NCI-H748 treated with DMSO at 0.1 percent for 48 hours (cell line): ENCODE results near the gene TBCD.
A peak's percentile ranks its signal among the peaks of the same experiment; 100 is the strongest.
"Not testable (repeated sequence)": the region's sequence is repeated elsewhere in the genome, so short reads cannot be mapped to it uniquely, and the experiment has no call there.

Experiments used
- DNase-seq: peaks from one replicate; lab custom pipeline; 2025; lab: John Stamatoyannopoulos, UW

The TBCD gene

GRCh38 chr17:82767041-82767754 lies 15.3 kb downstream of the TBCD start:
- DNase-seq = peak; percentile 25

DNA sequence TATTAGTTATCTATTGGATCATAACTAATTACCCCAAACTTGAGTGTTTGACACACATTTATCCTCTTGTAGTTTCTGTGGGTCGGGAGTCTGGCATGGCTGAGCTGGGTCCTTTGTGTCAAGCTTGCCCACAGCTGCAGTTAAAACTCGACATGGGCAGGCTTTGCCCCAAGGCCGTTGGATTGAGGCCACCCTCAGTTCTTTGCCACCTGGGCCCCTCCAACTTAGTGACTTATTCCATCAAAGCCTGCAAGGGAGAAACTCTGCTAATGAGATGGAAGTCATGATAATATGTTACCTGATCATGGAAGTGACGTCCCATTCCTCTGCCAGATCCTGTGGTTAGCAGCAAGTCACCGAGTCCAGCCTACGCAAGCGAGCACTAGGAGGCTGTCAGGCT lies 17.2 kb downstream of the TBCD start:
- DNase-seq = no peak

DNA sequence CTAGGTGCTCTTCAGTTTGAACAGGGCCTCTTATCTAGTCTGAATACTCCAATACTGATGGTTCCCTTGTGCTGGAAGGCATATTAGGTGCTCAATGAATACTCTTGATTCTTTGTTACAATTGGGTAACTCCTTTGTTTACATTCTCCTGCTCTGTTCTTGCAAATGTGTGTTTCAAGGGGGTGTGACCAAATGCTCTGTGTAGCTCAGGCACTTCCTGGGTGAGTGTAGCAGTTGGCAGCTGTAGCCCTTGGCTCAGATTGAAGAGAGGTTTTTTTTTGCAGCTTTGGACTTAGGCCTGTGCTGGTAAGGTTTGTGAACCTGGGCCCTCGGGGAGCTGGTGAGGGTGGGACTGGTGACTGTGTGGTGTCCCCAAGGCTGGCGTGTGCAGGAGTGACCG lies 20.2 kb downstream of the TBCD start:
- no peak for DNase-seq

- DNase-seq = not testable (repeated sequence)
Observed at GRCh38 chr17:82774456-82774855, 22.6 kb downstream of the TBCD start.

- DNase-seq = peak; percentile 43
Observed at GRCh38 chr17:82775001-82775823, 23.3 kb downstream of the TBCD start.

DNA sequence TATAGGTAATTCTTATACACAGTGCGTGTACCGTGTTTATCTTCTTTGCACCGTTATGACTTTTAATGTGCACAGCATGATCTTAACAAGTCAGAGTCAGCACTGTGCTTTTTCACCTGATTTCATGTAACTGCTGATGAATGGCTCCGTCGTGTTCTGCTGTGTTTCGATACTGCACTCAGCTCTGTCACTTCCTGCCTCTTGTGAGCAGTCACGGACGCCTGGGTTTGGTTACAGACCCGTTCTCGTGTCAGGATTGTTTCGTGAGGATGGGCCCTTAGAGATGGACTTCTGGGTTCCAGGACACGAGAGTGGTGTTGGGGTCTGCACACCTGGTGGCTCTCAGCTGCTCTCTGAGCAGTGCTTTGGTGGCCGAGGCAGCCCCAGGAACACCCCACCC lies 24.6 kb downstream of the TBCD start:
- no peak for DNase-seq

DNA sequence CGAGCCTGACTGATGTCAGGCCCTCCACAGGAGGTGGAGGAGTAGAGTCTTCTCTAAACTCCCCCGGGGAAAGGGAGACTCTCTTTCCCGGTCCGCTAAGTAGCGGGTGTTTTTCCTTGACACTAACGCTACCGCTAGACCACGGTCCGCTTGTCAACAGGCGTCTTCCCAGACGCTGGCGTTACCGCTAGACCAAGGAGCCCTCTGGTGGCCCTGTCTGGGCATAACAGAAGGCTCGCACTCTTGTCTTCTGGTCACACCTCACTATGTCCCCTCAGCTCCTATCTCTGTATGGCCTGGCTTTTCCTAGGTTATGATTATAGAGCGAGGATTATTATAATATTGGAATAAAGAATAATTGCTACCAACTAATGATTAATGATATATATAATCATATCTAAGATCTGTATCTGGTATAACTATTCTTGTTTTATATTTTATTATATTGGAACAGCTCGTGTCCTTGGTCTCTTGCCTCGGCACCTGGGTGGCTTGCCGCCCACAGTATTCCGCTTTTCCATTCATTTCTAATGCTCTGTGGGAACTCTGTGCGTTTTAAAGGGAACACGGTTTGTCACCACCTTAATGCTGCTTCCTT lies 26.0 kb downstream of the TBCD start:
- DNase-seq = not testable (repeated sequence)

GRCh38 chr17:82779541-82779940 lies 27.7 kb downstream of the TBCD start:
- DNase-seq = no peak

- DNase-seq = no peak
Observed at GRCh38 chr17:82780195-82780594, 28.3 kb downstream of the TBCD start.

GRCh38 chr17:82780971-82781893 lies 29.4 kb downstream of the TBCD start:
- DNase-seq = no peak

DNA sequence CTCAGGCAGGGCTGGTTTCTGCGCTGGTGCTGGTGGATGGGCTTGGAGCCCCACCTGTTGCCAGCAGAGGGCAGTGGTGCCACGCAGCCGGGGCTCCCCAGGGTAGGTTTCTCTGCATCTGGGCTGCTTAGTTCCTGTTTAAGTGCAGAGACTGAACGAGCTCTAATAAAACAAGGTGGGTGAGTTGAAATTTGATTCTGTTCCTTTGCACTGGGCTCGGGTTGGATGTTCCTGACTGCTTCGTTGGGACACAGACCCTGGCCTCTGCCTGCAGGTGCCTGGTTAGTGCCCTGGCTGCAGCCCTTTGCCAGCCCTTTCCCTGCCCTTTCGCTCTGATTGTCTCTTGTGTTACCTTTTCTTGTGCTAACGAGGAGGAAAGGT lies 30.0 kb downstream of the TBCD start:
- DNase-seq = peak; percentile 22

- no peak for DNase-seq
Observed at GRCh38 chr17:82782657-82783207, 30.9 kb downstream of the TBCD start.

DNA sequence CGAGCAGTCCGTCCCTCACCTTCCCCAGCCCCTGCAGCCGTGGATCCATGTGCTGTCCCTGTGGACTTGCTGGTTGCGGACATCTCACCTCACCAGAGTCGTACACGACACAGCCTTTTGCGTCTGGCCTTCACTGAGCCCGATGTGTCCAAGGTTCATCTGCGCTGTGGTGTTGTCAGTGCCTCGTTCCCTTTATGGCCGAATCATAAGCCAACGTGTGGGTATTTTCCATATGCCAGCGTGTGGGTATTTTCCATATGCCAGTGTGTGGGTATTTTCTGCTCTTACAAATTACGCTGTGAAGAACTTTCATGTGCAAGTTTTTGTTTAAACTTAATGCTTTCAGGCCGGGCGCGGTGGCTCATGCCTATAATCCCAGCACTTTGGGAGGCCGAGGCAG lies 31.6 kb downstream of the TBCD start:
- DNase-seq = no peak

- DNase-seq = not testable (repeated sequence)
Observed at GRCh38 chr17:82785581-82785980, 33.7 kb downstream of the TBCD start.

GRCh38 chr17:82786427-82786826 lies 34.6 kb downstream of the TBCD start:
- no peak for DNase-seq

DNA sequence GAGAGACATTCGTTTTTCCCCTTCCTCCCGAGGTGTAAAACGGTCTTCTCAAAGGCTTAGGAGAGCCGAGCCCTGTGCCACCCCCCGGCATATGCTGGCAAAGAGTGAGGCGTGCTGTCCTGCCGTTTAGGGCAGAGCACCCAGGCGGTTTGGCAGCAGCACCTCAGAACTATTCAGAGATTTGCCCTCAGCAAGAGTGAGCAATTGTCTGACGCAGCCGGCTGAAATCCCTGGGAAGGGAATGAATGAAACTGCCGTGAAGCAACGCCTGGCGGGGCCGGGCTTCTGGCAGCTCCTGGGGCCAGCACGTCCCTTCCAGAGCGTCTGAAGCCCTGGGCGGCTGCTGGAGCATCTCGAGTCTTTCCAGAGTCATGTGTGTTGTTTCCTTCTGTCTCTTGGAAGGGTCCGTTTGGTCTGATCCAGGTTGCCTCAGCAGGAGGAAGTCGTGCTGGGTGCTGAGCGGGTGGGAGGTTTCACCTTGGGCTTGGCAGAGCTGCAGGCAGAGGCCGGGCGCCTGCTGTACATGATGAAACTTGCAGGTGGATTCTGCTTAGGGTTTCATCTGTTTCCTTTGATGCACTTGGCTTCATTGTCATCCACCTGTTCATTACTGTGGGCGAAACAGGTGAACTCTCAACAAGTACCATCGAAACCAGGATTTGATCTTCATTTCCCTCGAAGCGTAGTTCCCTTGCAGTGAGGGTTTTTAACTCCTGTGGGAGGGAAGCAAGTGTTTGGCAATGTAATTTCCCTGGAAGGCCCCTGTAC lies 35.4 kb downstream of the TBCD start:
- no peak for DNase-seq

- no peak for DNase-seq
Observed at GRCh38 chr17:82788206-82789001, 36.5 kb downstream of the TBCD start.

GRCh38 chr17:82789051-82789592 lies 37.3 kb downstream of the TBCD start:
- no peak for DNase-seq

GRCh38 chr17:82789806-82790205 lies 37.9 kb downstream of the TBCD start:
- no peak for DNase-seq

- DNase-seq = no peak
Observed at GRCh38 chr17:82790391-82790790, 38.5 kb downstream of the TBCD start.
